Stimulated activated CD4-positive, alpha-beta T cell treated with anti-CD3 and anti-CD28 coated beads, Interleukin-12 subunit alpha, Interleukin-12 subunit beta, amount 100 ng/mL, for 48 hours (primary cell): ENCODE measurements around the gene ADISSP.

Experiments used
- DNase-seq, 3 donors: peaks; one replicate each; pipeline ENCODE4 v3.0.0-alpha.2; 2020; ENCODE audit warnings: low read depth in 2 of 3, low spot score in 1 of 3

ADISSP gene

DNA sequence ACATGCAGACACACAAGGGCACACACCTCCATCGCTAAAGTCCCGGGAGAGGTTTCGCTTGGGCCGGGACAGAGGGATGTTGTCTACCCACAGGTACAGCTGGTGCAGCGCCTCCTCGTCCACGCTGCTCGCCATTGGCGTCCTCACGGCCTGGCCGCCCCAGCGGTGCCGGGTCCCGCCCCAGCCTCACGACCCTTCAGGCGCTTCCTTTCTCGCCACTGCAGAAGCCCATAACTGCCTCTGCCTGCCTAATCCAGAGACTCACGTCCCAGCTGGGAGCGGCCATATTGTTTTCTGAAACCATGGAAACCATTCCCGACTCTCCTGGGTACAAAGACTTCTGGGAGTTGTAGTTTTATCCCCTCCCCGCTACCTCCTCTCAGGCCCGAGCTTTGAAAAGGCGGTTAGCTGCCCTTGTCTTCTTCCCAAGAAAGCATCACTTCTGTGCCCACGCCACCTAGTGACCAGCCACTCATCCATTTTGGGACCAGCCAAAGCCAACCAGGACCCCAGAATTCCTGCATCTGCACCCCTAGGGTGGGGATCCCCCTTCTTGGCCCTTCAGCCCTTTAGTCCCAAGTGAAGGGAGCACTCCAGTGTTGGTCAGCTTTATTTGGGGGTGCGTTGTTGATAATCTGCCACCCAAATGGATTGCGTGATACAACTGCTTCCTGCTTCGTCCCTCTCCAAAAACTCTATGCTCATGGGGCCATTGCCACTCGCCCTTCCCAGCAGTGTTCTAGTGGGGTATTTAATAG, 13.8 kb upstream of the ADISSP start, which contains the start of gene SPEF1:
SPEF1 (minus strand) TSS at position 296 of the 758 bp plus-strand sequence; CDS start at position 135, 161 bp downstream.
- DNase-seq: peak in 2 of 3 donors; percentile 43 to 52

DNA sequence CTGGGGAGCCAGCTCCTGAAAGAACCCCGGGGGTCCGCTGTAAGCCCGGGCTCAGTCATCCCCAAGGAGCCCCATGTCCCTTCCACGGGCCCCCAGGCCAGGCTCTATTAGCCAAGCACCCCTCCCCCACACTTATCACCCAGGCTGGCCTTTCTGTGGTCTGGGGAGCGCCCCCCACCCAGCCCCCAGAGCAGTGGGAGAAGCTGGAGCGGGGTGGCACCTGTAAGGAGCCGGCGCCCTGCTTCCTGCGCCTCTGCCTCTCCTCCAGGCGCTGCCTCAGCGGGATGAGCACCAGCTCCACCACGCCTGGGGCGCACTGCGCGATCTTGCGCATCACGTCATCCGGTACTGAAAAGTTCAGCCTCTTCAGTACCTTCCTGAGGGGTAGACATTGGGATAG, 11.4 kb upstream of the ADISSP start:
- no peak for DNase-seq

GRCh38 chr20:3777716-3778629, 10.4 kb upstream of the ADISSP start:
- DNase-seq: peak in 2 of 3 donors; percentile 47 to 55

DNA sequence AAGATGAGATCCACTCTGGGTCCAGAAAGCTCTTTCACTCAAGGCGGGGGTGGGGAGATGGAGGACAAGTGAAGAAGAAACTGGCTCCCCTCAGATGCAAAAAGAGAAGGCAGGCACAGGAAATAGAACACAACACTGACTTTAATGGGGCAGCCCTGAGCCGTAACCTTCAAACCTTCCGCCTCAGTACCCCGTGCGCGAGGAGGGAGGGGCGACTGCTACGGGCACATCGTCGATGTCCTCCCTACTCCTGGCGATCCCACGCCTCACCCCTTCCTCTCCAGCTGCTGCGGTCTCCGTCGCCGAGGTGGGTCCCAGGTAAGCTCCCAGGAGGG, 9.8 kb upstream of the ADISSP start:
- no peak for DNase-seq

DNA sequence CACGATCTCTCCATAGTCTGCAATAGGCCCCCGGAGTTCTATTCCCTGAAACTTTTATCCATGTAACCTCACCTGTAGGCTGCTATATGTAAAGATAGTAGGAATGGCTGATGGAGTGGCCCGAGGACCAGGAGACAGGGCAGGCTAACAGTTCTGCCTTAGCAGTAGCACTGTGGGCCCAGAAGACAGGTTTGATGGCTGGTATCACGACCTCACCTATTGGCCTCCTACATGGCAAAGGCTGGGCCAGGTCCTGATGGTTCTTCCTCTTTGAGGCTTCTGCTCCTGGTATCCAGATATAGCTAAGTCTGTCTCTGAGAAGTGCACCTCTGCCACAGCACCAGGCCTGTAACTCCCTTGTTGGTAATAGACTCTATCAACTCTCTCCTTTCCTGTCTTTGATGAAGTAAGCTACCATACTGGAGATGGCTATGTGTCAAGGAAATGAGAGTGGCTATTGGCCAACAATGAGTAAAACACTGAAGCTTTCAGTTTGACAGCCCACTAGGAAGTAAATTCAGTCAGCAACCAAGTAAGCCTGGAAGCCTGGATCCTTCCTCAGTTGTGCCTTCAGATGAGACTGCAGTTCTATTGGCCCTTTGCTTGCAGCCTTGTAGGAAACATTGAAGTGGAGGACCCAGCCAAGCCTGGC, 8.0 kb upstream of the ADISSP start:
- no peak for DNase-seq

DNA sequence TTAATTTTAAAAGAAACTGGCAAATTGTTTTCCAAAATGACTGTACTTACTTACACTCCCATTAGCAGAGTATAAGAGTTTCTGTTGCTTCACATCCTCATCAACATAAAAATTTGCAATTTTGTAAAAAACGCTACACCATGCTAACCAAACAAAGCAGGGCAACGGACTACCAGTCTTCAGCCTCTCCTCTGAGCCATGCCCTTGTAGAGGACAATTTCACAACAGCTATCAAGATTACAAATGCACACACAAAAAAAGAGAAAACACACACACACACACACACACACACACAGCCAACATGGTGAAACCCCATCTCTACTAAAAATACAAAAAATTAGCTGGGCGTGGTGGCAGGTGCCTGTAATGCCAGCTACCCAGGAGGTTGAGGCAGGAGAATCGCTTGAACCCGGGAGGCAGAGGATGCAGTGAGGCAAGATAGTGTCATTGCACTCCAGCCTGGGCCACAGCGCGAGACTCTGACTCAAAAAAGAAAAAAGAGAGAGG, 4.1 kb upstream of the ADISSP start:
- DNase-seq: no peak

GRCh38 chr20:3768342-3769130, 983 bp upstream of the ADISSP start:
- peak; percentile 49 to 72 (median 71) for DNase-seq

- no peak for DNase-seq
These were observed 485 bp downstream of the ADISSP start for GRCh38 chr20:3767110-3767426.

DNA sequence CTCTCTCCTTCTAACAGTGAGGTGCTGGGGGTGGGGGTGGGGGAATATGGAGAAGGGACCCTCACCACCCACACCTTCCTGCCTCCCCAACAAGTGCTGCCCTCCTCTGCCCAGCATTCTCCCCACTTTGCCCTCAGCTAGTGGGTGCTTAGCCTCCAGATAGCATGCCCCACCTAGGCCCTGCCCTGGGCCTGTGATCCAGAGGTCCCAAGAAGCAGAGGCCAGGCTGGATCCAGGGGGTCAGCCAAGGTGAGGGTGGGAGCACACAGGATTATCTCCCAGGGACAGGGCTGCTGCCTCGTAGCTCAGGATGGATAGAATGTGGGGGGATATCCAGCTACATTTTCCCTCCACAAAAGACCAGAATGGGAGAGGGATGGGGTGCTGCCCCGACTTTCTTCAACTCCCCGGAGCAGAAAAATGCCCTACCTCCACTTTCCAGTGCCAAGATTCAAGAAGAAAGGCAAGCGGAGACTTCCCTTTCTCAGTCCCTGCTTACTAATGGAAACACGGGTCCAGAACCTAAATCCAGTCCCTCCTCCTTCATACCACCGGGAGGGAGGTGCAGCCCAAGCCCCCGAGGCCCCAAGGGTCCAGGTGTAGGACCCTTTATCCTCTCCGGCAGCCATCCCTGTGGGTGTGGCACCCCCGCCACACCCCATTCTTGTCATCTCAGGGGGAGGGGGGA, 987 bp downstream of the ADISSP start:
- DNase-seq: no peak

DNA sequence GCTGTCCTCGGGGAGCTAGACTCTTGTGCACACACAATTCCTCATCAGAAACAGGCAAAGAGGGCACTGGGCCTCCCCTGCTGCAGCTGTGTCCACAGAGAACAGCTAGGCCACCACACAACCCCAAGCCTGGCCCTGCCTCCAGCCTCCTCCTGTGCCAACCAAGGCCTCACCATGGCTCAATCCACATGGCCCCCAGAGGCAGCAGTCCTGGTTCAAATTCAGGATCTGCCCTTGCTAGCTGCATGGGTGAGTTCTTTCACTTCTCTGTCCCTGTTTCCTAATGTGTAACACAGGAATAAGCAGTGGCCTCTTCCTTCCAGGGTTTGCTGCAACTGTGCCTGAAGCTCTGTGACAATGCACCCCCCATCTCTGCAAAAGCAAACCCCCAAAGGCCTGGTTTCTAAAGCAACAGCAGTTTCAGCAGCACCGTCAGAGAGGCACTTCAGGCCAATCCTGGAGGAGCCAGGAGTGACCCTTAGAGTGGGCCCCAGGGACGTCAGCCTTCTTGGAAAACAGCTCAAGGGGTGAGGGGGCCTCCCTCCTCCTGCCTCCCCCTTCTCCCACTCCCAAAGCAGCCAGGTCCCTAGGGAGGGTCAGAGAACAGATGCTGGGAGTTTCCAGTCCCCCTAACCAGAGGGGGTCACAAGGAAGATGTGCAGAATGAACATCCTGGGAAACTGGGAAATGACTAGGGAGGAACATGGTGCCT, 2.2 kb downstream of the ADISSP start:
- DNase-seq: no peak

- DNase-seq: no peak
These were observed 2.9 kb downstream of the ADISSP start for GRCh38 chr20:3764659-3765058.

DNA sequence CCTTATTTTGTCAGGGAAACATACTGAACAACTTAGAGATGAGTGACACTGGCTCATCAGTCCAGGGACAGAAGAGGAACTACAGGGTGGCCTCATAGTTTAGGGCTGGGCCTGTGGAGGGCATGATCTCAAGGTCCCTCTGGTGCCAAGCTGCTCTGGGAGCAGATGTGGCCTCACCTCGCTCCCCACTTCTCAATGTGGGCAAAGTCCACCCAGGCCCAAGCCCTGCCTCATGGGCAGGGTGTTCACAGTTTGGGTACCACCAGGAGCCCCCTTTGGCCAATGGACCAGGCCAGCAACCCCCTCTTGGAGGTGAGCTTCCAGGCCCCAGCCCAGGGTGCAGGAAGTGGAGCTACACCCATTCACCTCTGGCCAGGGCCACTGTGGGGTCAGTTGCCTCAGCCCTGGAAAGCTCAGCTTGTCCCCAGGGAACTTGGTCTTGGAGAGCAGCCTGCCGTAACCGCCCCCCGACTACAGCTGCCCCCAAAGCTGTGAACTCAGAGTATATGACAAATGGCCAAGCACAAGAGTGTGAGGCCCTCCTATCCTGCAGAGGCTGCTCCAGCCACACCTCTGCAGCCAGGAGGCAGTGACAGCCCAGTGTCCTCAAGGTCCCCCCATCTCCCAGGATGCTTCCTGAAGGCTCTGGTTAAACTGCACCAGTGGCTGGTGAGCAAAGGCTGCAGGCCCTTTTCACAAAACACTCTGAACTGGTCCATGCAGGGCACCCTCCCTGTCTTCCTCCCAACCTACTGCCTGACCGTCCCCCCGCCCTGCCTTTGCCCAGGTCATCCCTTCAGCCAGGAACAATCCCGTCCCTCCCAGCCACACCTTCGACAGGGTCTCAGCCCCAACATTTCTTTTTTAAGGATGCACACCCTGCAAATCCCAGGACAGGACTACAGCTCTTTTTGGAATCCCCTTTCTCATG, 3.6 kb downstream of the ADISSP start:
- DNase-seq: no peak

GRCh38 chr20:3760655-3761348, 6.8 kb downstream of the ADISSP start:
- DNase-seq: no peak

GRCh38 chr20:3759884-3760283, 7.7 kb downstream of the ADISSP start:
- no peak for DNase-seq

GRCh38 chr20:3759316-3759823, 8.2 kb downstream of the ADISSP start:
- no peak for DNase-seq

DNA sequence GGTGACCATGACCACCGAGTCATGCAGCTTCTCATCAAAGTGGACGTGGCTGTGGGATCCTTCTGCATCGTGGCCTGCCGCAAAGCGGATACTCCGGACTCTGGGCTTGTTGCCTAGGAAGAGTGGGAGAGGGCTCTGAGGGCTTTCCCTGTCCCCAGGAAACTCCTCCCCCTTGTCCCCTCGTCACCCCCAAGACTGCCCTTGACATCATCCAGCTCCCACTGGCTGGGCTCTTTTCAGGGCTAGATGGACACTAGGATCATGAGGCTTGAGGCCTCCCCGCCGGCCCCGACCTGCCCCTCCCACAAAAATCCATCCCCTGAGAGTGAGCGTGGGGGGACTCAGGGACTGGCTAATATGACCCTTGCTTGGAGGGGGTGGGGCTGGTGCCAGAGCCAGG, 9.0 kb downstream of the ADISSP start:
- DNase-seq: no peak

GRCh38 chr20:3757268-3757667, 10.3 kb downstream of the ADISSP start:
- DNase-seq: no peak
